Urothelium cell line (cell line): ENCODE measurements around the gene SHB.

ENCODE experiments used
- DNase-seq: peaks from one replicate; pipeline ENCODE4 v3.0.0; 2011; ENCODE audit warnings: low spot score, mixed read lengths
- FAIRE-seq: peaks from 2 replicates; lab custom pipeline; 2011; peaks lifted over from hg19 to GRCh38; lab: Jason Lieb, UNC

Gene SHB

DNA sequence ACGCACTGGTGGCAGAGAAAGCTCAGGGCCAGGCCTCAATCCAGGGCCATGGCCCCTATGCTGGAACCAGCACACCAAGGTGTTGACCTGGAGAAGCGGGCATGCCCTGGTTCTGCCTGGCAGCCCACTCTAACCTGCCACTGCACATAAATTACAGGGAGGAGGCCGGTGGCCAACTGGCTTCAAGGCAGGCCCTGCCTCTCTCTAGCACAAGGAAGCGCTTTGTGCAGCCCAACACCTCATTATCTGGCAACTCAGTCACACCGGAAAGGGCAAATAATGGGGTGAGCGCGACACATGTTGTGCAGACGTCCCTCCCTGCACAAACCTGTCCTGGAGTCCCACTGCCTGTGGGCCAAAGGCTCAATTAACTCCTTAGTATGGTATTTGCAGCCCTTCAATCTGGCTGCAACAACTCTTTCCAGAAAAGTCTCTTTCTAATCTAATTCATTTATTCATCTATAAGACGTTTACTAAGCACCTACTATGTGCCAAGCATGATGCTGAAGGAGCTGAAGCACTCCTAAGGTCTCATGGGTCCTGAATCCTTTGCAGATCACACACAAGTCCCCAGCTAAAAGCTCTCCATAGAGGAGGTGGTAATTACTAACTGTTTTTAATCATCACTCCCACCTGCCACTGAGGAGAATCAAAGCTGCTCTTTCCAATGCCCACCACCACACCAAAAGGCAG is 24.9 kb downstream of the SHB start:
- no peak for FAIRE-seq
- DNase-seq = no peak

DNA sequence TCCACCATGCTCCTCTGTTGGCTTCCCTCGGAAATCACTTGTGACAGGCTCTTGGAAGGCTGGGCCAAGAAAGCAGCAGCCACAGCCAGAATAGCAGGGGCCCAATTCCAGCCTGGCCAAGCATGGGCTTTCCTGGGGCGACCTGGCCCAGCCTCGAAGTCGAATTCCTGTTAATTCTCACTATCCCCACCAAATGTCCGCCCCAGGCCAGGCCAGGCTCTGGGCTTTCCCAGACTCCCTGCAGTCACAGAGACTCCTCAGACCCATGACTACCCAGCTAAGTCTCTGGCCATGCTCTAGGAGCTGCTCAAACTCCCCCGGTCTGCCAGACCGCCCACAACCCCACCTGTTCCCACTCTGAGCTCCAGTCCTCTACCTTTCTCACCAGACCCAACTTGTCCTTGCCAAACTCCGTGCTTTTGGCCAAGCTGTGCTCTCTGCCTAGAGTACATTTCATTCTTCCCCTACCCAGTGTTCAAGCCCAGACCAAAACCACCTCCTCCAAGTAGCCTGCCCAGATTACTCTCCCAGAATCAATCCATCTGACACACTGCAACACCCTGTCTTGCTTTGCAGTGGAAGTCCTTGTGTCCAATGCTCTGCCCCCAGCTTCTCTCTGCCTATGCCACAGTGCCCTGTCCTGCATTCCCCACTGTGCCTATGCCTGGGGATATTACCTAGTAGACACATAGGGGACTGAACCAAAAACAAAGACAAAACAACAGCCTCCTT is 26.2 kb downstream of the SHB start:
- no peak for FAIRE-seq
- DNase-seq = no peak

DNA sequence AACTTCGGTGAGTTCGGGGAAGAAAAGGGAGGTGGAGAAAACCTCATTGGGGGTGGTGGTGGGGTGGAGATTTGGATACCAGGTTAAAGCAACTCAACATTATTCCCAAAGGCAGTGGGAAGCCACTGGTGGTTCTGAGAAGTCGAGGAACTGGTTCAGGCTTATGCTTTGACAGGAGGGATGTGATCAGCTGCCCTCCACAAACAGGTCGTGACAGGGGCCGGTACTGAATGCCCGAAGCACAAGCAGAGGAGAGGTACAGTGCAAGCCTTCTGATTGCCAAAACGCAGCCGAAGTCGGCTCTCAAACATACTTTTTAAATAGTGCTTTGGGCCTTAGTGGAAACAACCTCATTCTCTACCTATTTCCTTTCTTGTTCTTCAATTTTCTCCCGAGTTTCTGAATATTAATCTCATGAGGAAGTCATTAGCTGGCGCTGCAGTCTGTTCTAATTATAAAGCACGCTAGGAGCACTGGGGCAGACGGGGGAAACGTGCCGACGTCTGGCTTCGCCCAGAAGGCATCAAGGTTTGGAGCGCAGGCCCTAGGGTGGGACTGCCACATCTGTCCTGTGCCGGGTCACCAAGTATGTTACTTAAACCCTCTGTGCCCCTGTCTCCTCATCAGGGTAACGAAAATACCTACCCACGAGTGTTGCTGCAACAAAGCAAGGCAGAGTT is 27.3 kb downstream of the SHB start:
- FAIRE-seq (no peak), DNase-seq (no peak)

DNA sequence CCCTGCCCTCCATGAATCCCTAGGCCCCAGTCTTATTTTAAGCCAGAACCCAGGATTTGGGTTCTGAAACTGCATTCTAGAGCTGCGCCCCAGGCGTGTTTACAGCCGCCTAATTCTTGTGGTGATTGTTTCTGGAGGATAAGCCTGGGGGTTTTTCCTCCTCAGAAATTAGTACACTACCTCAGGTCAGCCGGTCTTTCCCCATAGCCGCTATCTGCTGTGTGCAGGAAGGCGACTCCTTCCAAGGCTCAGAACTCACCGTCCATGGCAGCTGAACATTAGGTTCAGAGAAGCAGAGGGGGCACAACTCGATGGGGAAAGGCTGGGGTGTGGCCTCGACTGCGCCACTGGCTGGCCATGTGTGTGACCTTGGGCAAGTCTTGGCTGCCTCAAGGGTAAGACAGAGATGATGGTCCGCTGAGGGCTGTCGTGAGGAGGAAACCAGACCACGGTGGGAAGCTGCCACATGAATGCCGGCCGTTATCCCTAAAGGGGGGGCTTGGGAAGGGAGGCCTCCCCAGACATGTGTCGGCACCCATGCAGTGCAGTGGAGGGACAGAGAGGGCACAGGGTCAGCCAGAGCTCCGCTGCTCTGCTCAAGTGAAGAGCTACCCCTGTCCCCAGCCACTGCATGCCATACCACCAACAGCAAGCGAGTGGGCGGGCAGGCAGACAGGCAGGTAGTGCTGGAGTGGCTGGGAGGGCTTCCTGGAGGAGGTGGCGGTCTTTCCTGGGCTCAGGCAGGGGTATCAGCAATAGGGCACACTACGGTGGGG is 28.9 kb downstream of the SHB start:
- DNase-seq (no peak), FAIRE-seq (no peak)

- FAIRE-seq (no peak), DNase-seq (peak; percentile 30)
Observed at GRCh38 chr9:38039090-38039906, 29.7 kb downstream of the SHB start.

DNA sequence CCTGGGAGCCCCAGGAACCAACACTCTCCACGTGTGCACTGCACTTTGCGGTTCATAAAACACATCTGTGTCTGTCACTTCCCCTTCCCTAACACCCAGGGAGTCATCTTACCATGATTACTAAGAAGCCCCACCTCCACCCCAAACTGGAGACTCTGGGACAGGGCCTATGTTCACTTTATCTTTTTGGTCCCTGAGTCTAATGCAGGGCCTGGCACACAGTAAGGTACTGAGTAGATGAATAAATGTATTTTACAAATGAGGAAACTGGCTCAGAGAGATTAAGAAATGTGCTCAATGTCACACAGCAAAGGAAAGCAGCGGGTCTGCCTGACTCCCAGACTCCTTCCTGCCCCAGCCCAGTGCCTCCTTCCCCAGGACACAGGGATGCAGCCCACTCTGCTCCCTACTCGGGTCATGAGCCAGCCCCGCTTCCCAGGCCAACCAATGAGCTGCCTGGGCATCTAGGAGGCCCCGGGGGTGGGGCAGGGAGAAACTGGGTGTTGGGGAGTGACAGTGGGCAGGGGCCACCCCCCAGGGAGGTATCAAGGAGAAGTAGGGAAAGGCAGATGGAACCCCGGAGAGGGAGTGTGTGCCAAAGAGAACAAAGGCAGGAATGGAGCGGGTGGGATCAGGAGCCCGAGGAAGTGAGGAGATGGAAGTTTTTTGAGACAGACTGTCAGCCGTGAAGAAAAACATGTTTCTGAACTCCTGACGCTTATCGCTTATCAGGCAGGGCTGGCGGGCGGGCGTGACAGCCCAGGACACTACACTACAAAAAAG is 30.5 kb downstream of the SHB start:
- FAIRE-seq (no peak), DNase-seq (no peak)

- FAIRE-seq (no peak), DNase-seq (no peak)
Observed at GRCh38 chr9:38037981-38038306, 31.1 kb downstream of the SHB start.

DNA sequence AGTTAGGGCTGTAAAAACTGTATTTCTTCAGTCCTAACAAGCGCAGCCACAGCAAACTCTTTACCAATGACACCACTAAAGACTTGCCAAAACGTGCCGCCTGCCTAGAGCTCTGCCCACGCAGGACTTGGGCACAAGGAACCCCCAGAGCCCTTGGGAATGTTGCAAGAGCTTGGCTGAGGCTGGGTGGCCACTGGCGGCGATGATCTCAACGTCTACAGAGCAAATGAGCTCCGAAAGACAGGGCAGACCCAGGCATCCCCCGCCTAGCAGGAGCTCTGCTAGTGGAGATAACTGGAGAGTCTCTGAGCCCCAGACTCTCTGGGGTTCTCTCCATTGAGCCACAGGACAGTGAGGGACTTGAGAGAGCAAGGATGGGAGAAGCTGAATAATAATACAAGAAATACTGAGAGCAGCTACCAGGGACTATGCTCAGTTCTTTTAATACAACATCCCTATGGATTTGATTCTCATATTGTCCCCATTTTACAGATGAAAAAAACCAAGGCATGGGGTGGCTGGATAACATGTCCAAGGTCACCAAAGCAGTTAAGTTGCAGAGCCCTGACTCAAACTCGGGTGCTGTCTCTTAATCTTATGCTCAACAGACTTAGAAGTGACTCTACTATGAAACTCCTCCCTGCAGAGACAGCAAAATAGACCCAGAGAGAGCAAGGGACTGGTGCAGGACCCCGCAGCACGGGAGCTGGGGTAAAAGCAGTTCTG is 32.5 kb downstream of the SHB start:
- DNase-seq (peak; percentile 50), FAIRE-seq (no peak)

- DNase-seq = peak; percentile 70
Observed at GRCh38 chr9:38035873-38036272, 33.2 kb downstream of the SHB start.

GRCh38 chr9:38033941-38034340 is 35.1 kb downstream of the SHB start:
- DNase-seq = no peak
- FAIRE-seq = no peak

More at GRCh38 chr9:38035873-38036272, 33.2 kb downstream of the SHB start:
- no peak for FAIRE-seq

- no peak for DNase-seq
- no peak for FAIRE-seq
Observed at GRCh38 chr9:38032266-38033110, 36.5 kb downstream of the SHB start.

GRCh38 chr9:38031594-38031993 is 37.4 kb downstream of the SHB start:
- no peak for DNase-seq
- FAIRE-seq = no peak

GRCh38 chr9:38030658-38031057 is 38.4 kb downstream of the SHB start:
- FAIRE-seq (no peak), DNase-seq (no peak)

DNA sequence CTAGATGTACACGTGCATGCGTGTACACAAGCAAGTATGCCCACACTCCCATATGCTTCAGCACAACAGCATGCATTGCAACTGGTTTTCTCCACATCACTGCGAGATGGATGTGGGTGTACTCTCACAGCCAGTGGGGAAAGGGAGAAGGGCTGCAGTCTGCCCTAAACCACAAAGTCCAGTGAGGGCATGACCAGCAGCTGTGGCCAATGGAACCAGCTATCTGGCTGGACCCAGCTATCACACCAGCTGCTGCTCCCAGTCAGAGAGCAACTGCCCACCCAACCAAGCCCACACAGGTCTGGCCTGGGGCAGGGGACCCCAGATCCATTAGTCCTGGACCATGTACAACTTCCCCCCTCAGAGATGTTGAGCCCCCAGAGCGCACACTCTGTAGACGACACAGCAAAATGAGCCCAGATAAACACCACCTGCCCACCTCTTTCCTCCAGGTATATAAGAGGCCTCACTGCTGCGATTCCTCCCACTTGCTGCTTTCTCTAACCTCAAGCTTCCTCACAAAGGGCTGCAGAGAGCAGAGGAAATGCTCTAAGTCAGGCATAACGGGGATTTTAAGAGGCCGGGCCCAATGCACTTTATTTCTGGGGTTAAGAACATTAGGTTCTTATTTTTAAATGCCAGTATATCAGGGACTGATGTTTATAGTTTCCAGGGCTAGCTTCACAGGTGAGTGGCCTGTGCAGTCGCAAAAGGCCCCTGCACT is 39.0 kb downstream of the SHB start:
- FAIRE-seq = no peak
- DNase-seq = no peak

DNA sequence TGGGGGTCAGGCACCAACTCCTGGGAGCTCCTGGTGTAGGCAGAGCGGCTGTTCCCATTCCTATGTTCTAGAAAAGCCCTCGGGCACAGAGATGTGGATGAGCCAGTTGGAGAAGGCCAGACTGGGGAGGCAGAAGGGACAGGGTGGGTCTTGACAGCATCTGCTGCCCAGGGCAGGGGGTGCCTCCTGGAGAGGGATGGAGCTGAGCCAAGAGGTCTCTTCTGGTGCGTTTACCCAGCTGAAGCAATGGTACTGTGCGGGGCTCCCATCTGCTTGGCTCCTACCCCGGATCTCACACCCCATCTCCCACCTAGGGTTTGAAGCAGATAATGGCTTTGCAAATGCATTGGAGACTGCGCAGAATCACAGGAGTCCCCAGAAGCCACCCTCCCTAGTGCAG is 41.3 kb downstream of the SHB start:
- DNase-seq (no peak), FAIRE-seq (no peak)

GRCh38 chr9:38026840-38027527 is 42.0 kb downstream of the SHB start:
- DNase-seq (no peak), FAIRE-seq (no peak)
